A549 (cell line): ENCODE results near the gene INPP5A. TPM values are rescaled to one million over a fixed set of nuclear protein-coding genes. Genes with fewer than 3 reads are reported as not detected.

ENCODE experiments used
- ATAC-seq, 2 experiments: fragments of 200-7000 bp in 1 of 2; fragments of >200 bp in 1 of 2; cut with Nextera tagmentation in 1 of 2; cut with Tn5 transposase in 1 of 2; 3 replicates each; pipeline versions ENCODE4 v1.8.0 to v1.9.1; 2018 to 2020; ENCODE audit warnings: mild to moderate bottlenecking in 1 of 2, moderate library complexity in 1 of 2
- CTCF ChIA-PET: fragments of 300-600 bp; sonication (Branson Sonifier 250); formaldehyde crosslinking; extraction: SDS; loops from one replicate; lab custom pipeline; 2021; ENCODE audit warnings: antibody characterized with exemption, inconsistent platforms; lab: Yijun Ruan, JAX
- POLR2A ChIA-PET: fragments of 350-600 bp; formaldehyde crosslinking; extraction: SDS; loops from one replicate; lab custom pipeline; 2021; ENCODE audit warnings: antibody characterized with exemption, inconsistent platforms; lab: Yijun Ruan, JAX
- DNase-seq, 2 experiments: peaks; one replicate each; pipeline versions ENCODE4 v3.0.0 to v3.0.0-alpha.2; 2011 to 2016; ENCODE audit warnings: low read depth in 1 of 2, low spot score in 1 of 2
- FAIRE-seq: peaks from 2 replicates; lab custom pipeline; 2011; peaks lifted over from hg19 to GRCh38; lab: Jason Lieb, UNC
- H3K27ac ChIP-seq, 2 experiments: fragments of >200 bp; sonication (Bioruptor Twin); formaldehyde crosslinking; 3 replicates each; pipeline ENCODE4 v1.5.1; 2016 to 2017
- H3K4me1 ChIP-seq: fragments of >200 bp; sonication (Bioruptor Twin); formaldehyde crosslinking; 3 replicates; pipeline ENCODE4 v1.6.1; 2016
- H3K4me2 ChIP-seq: fragments of >200 bp; sonication (Bioruptor Twin); formaldehyde crosslinking; 3 replicates; pipeline ENCODE4 v1.6.1; 2016
- H3K4me3 ChIP-seq: fragments of >200 bp; sonication (Bioruptor Twin); formaldehyde crosslinking; 3 replicates; pipeline ENCODE4 v1.5.1; 2016
- H3K9me3 ChIP-seq: fragments of >200 bp; sonication (Bioruptor Twin); formaldehyde crosslinking; 3 replicates; pipeline ENCODE4 v1.6.1; 2016
- CBX8 ChIP-seq: fragments of 200-600 bp; sonication (generic); IDR thresholded peaks from 2 replicates; pipeline ENCODE4 v1.6.1; 2016
- EP300 ChIP-seq, 2 experiments: fragments of >200 bp; sonication (Bioruptor Twin); formaldehyde crosslinking; IDR thresholded peaks; 2 replicates in 1 of 2; 3 replicates in 1 of 2; pipeline ENCODE4 v1.6.1; 2016 to 2017
- FOSB ChIP-seq: fragments of 250-450 bp; sonication (Bioruptor Pico); IDR thresholded peaks from 2 replicates; pipeline ENCODE4 v1.5.0; 2020; ENCODE audit warnings: mild to moderate bottlenecking, moderate library complexity
- FOXS1 ChIP-seq: fragments of 250-450 bp; sonication (Bioruptor Pico); IDR thresholded peaks from 2 replicates; pipeline ENCODE4 v1.5.0; 2020; ENCODE audit warnings: mild to moderate bottlenecking, moderate library complexity
- GATA3 ChIP-seq: IDR thresholded peaks from 2 replicates; pipeline ENCODE4 v1.6.1; 2012; ENCODE audit warnings: borderline replicate concordance
- HDAC2 ChIP-seq: fragments of 200-600 bp; sonication (generic); IDR thresholded peaks from 2 replicates; pipeline ENCODE4 v1.6.1; 2016
- HOXB5 ChIP-seq: fragments of 250-450 bp; sonication (Bioruptor Pico); IDR thresholded peaks from 2 replicates; pipeline ENCODE4 v1.5.0; 2020; ENCODE audit warnings: mild to moderate bottlenecking, moderate library complexity
- JUN ChIP-seq, 2 experiments: fragments of >200 bp; sonication (Bioruptor Twin); formaldehyde crosslinking; IDR thresholded peaks; 2 replicates in 1 of 2; 3 replicates in 1 of 2; pipeline ENCODE4 v1.6.1; 2016 to 2017
- NPAS2 ChIP-seq: fragments of 250-450 bp; sonication (Bioruptor Pico); IDR thresholded peaks from 2 replicates; pipeline ENCODE4 v1.8.0; 2022; ENCODE audit warnings: mild to moderate bottlenecking, moderate library complexity, borderline replicate concordance
- NR3C1 ChIP-seq: fragments of >200 bp; sonication (Bioruptor Twin); formaldehyde crosslinking; IDR thresholded peaks from 3 replicates; pipeline ENCODE4 v1.6.1; 2017
- POLR2A ChIP-seq: IDR thresholded peaks from 2 replicates; pipeline ENCODE4 v1.6.1; 2012; ENCODE audit warnings: mild to moderate bottlenecking, low read length
- RARB ChIP-seq: fragments of 250-450 bp; sonication (Bioruptor Pico); IDR thresholded peaks from 2 replicates; pipeline ENCODE4 v1.8.0; 2021; ENCODE audit warnings: mild to moderate bottlenecking, moderate library complexity
- SMC3 ChIP-seq: fragments of >200 bp; sonication (Bioruptor Twin); formaldehyde crosslinking; IDR thresholded peaks from 3 replicates; pipeline ENCODE4 v1.6.1; 2018; ENCODE audit warnings: inconsistent platforms
- TP53 ChIP-seq: fragments of 250-450 bp; sonication (Bioruptor Pico); IDR thresholded peaks from 2 replicates; pipeline ENCODE4 v1.5.0; 2021; ENCODE audit warnings: mild to moderate bottlenecking, moderate library complexity
- ZC3H11A ChIP-seq: fragments of 450-650 bp; IDR thresholded peaks from 2 replicates; pipeline ENCODE4 v1.6.1; 2014; ENCODE audit warnings: antibody characterized with exemption, mild to moderate bottlenecking
- ZSCAN20 ChIP-seq: fragments of 250-450 bp; sonication (Bioruptor Pico); IDR thresholded peaks from 2 replicates; pipeline ENCODE4 v1.8.0; 2022; ENCODE audit warnings: mild to moderate bottlenecking, moderate library complexity
- WGBS: methylation state at CpG from one replicate; pipeline ENCODE4 v1.1.6; 2017; ENCODE audit errors: missing lambda C conversion rate; 5-methylcytosine and 5-hydroxymethylcytosine counted together
- polyA plus RNA-seq, 4 experiments: library from polyadenylated mRNA; depleted of rRNA in 3 of 4; stranded (reverse); fragments of >200 nt; fragmentation: RNase III in 1 of 4; extraction: RNeasy Plus Mini Kit Qiagen cat#74134 plus additional on column Dnase treatment in 1 of 4; gene quantifications; 2 replicates in 3 of 4; 3 replicates in 1 of 4; pipeline ENCODE4 v1.2.3, GENCODE V29; 2011 to 2017
- TF ChIP-seq, protein P1 (sequence below): IDR thresholded peaks from 2 replicates; pipeline ENCODE4 v1.6.1; 2012; ENCODE audit warnings: low read depth, borderline replicate concordance
- TF ChIP-seq, protein P2 (sequence below): fragments of 250-450 bp; sonication (Bioruptor Pico); IDR thresholded peaks from 2 replicates; pipeline ENCODE4 v1.5.0; 2021; ENCODE audit warnings: mild to moderate bottlenecking, moderate library complexity, borderline replicate concordance
- TF ChIP-seq, protein P3 (sequence below): fragments of 150-350 bp; IDR thresholded peaks from 2 replicates; pipeline ENCODE4 v1.6.1; 2014; ENCODE audit warnings: low read depth, mild to moderate bottlenecking, low read length
- TF ChIP-seq, protein P4 (sequence below): fragments of 250-450 bp; sonication (Bioruptor Pico); IDR thresholded peaks from 2 replicates; pipeline ENCODE4 v1.5.0; 2020; ENCODE audit warnings: low read depth, mild to moderate bottlenecking, moderate library complexity
- TF ChIP-seq, protein P5 (sequence below): fragments of 200-600 bp; sonication (generic); IDR thresholded peaks from 2 replicates; pipeline ENCODE4 v1.6.1; 2016; ENCODE audit warnings: antibody characterized with exemption, mild to moderate bottlenecking, moderate library complexity

Gene INPP5A
- polyA plus RNA-seq, 2 of the 4 experiments (the other 2 are of a cell fraction) = 13.7 to 15.1 TPM

DNA sequence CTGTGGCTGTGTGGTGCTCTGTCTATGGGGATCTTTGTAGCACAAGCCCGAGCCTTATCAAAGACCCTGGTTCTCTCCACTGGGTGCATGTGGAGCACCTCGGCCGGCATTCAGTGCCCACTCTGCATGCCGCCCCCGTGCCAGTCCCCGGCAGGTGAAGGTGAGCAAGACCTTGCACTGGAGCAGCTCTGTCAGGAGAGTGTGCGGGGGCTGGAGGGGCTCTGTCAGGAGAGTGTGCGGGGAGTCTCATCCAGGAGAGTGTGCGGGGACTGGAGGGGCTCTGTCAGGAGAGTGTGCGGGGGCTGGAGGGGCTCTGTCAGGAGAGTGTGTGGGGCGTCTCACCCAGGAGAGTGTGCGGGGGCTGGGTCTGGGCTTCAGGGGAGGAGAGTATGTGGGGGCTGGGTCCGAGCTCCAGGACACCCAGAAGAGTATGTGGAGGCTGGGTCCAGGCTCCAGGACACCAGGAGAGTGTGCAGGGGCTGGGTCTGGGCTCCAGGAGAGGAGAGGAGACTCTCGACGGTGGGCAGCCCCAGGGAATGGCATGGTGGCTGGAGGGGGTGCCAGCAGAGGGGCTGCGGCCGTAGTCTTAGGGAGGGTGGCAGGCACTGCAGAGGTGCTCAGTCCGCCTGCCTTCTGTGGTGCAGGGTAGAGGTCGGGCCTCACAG lies 40.8 kb downstream of the INPP5A start:
- FAIRE-seq = no peak
- H3K4me3 ChIP-seq = no peak overlapping the region
- no peak for DNase-seq
- H3K4me2 ChIP-seq = no peak overlapping the region
- H3K27ac ChIP-seq = no peak overlapping the region
- TF ChIP-seq FOSB (CRISPR knock-in tag) (no peak), ZC3H11A (no peak), RARB (CRISPR knock-in tag) (no peak), GATA3 (no peak), CBX8 (no peak), POLR2A (no peak), TP53 (no peak), EP300 (IDR thresholded peaks at IDR 0.05) (no peak), NPAS2 (CRISPR knock-in tag) (no peak), JUN (IDR thresholded peaks at IDR 0.05) (no peak), HDAC2 (no peak), FOXS1 (CRISPR knock-in tag) (no peak), SMC3 (no peak)
- TF ChIP-seq, protein P1, sequence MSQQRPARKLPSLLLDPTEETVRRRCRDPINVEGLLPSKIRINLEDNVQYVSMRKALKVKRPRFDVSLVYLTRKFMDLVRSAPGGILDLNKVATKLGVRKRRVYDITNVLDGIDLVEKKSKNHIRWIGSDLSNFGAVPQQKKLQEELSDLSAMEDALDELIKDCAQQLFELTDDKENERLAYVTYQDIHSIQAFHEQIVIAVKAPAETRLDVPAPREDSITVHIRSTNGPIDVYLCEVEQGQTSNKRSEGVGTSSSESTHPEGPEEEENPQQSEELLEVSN = no peak
- TF ChIP-seq, protein P2, sequence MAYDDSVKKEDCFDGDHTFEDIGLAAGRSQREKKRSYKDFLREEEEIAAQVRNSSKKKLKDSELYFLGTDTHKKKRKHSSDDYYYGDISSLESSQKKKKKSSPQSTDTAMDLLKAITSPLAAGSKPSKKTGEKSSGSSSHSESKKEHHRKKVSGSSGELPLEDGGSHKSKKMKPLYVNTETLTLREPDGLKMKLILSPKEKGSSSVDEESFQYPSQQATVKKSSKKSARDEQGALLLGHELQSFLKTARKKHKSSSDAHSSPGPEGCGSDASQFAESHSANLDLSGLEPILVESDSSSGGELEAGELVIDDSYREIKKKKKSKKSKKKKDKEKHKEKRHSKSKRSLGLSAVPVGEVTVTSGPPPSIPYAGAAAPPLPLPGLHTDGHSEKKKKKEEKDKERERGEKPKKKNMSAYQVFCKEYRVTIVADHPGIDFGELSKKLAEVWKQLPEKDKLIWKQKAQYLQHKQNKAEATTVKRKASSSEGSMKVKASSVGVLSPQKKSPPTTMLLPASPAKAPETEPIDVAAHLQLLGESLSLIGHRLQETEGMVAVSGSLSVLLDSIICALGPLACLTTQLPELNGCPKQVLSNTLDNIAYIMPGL (CRISPR knock-in tag) = no peak
- TF ChIP-seq, protein P3, sequence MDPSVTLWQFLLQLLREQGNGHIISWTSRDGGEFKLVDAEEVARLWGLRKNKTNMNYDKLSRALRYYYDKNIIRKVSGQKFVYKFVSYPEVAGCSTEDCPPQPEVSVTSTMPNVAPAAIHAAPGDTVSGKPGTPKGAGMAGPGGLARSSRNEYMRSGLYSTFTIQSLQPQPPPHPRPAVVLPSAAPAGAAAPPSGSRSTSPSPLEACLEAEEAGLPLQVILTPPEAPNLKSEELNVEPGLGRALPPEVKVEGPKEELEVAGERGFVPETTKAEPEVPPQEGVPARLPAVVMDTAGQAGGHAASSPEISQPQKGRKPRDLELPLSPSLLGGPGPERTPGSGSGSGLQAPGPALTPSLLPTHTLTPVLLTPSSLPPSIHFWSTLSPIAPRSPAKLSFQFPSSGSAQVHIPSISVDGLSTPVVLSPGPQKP = no peak
- TF ChIP-seq, protein P4, sequence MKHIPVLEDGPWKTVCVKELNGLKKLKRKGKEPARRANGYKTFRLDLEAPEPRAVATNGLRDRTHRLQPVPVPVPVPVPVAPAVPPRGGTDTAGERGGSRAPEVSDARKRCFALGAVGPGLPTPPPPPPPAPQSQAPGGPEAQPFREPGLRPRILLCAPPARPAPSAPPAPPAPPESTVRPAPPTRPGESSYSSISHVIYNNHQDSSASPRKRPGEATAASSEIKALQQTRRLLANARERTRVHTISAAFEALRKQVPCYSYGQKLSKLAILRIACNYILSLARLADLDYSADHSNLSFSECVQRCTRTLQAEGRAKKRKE = no peak
- peaks cover 30% of the 10 kb centered on the region for H3K4me1 ChIP-seq
- ATAC-seq = no peak
- WGBS = 83% methylated on average over 15 of the region's 19 CpGs
- no peaks in the 10 kb centered on the region for H3K9me3 ChIP-seq
- POLR2A ChIA-PET = no interaction called here
- CTCF ChIA-PET = interaction anchor here (0.6 to 8.4 kb wide), 12 partner anchors 9 to 126 kb away, joined by 3 to 133 read pairs (median 4); no protein-coding TSS in a partner anchor

DNA sequence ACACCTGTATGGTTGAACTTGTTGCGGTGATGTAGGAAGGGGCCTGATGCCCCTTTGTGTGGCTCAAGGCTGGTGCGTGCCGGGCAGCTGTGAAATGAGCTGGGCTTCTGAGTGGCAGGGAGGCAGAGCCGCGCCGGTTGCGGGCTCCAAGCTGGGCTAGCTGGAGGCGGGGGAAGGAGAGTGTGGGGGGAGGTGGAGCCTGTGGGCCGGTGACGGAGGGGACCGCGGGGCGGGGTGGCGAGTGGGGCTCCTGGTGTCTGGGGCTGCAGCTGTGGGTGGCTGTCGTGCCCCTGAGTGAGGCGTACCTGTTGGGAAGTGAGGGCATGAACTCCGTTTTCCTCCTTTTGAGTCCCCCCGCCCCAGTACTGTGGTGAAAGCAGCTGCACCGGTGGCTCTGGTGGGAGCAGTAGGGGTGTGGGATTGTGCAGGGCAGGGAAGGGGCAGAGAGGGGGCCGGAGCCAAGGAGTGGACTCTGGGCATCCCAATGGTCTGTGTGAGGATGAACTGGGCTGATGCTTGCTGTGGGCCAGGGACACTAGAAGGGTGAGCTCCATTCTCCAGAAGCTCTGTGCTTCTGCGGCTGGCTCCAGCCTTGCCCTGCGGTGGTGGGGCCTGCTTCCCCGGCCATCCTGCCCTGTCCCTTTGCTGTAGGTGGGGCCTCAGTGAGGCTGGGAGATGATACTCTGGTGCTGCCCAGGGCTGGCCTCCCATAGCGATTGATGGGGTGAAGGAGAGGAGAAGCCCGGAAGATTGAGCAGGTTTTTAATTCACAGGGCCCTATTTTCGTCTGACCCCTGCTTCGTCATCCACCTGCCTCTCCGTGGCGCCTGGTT lies 41.7 kb downstream of the INPP5A start:
- Histone ChIP-seq H3K9me3 (no peaks in the 10 kb centered on the region), H3K4me1 (peaks cover 29% of the 10 kb centered on the region), H3K4me3 (no peak overlapping the region), H3K27ac (no peak overlapping the region), H3K4me2 (no peak overlapping the region)
- ChIA-PET POLR2A (no interaction called here), CTCF (interaction anchor here (0.6 to 8.4 kb wide), 7 partner anchors 8 to 694 kb away, joined by 3 to 133 read pairs (median 4); no protein-coding TSS in a partner anchor)
- DNase-seq = no peak
- no peak for FAIRE-seq
- no peak for ATAC-seq
- 92% methylated on average over 24 of the region's 29 CpGs for WGBS
- TF ChIP-seq HOXB5 (CRISPR knock-in tag) (no peak), ZC3H11A (no peak), NR3C1 (no peak), ZSCAN20 (CRISPR knock-in tag) (no peak)
- TF ChIP-seq, protein P5, sequence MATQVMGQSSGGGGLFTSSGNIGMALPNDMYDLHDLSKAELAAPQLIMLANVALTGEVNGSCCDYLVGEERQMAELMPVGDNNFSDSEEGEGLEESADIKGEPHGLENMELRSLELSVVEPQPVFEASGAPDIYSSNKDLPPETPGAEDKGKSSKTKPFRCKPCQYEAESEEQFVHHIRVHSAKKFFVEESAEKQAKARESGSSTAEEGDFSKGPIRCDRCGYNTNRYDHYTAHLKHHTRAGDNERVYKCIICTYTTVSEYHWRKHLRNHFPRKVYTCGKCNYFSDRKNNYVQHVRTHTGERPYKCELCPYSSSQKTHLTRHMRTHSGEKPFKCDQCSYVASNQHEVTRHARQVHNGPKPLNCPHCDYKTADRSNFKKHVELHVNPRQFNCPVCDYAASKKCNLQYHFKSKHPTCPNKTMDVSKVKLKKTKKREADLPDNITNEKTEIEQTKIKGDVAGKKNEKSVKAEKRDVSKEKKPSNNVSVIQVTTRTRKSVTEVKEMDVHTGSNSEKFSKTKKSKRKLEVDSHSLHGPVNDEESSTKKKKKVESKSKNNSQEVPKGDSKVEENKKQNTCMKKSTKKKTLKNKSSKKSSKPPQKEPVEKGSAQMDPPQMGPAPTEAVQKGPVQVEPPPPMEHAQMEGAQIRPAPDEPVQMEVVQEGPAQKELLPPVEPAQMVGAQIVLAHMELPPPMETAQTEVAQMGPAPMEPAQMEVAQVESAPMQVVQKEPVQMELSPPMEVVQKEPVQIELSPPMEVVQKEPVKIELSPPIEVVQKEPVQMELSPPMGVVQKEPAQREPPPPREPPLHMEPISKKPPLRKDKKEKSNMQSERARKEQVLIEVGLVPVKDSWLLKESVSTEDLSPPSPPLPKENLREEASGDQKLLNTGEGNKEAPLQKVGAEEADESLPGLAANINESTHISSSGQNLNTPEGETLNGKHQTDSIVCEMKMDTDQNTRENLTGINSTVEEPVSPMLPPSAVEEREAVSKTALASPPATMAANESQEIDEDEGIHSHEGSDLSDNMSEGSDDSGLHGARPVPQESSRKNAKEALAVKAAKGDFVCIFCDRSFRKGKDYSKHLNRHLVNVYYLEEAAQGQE = no peak
